Measurements from ENCODE around the gene CTSD.

- TF ChIP-seq POLR2A (IDR thresholded peaks at IDR 0.05) (no peak), CTCF (IDR thresholded peaks at IDR 0.05) (no peak)
Observed at GRCh38 chr11:1733716-1734640, 29.7 kb downstream of the CTSD start.
